Right renal pelvis (tissue), 4 donors: ENCODE measurements around the gene ZEB1. TPM values are rescaled to one million over a fixed set of nuclear protein-coding genes. Genes with fewer than 3 reads are reported as not detected.
"Not testable (repeated sequence)": the region's sequence is repeated elsewhere in the genome, so short reads cannot be mapped to it uniquely, and the experiment has no call there.

Experiments used
- DNase-seq, 4 donors: peaks; one replicate each; pipeline ENCODE4 v3.0.0-alpha.2; 2013; ENCODE audit warnings: low read depth in 4 of 4, low spot score in 3 of 4, missing footprints in 1 of 4
- polyA plus RNA-seq, 4 donors: library from polyadenylated mRNA; unstranded; fragments of 120-200 nt; gene quantifications; one replicate each; pipeline ENCODE4 v1.2.1, GENCODE V29; 2013; ENCODE audit not compliant: insufficient read length in 4 of 4

Gene ZEB1
- polyA plus RNA-seq, 4 donors, result 25.6 to 31.7 (median 30.7) TPM

DNA sequence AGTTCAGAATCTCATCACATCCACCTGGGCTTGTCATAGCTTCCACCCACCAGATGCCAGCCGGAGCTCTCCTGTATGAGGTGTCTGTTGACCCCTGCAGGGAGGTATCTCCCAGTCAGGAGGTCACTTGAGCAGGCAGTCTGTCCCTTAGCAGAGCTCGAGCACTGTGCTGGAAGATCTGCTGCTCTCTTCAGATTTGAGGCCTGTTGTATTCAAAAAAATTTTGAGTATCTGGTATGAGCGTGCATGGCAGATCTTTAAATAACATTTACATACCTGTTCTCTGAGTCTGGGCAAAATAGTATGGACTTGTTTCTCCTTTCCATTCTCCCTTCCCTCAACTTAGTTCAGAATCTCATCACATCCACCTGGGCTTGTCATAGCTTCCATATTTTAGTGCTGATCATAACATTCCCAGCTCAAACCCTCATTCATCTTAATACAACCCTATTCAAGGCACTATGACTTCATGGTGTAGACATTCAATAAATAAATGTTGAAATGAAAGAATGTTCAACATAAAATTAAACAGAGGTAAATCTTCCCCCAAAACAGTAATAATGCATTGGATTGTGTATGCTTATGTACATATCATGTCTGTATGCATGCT lies 249.3 kb downstream of the ZEB1 start:
- not testable (repeated sequence) for DNase-seq

DNA sequence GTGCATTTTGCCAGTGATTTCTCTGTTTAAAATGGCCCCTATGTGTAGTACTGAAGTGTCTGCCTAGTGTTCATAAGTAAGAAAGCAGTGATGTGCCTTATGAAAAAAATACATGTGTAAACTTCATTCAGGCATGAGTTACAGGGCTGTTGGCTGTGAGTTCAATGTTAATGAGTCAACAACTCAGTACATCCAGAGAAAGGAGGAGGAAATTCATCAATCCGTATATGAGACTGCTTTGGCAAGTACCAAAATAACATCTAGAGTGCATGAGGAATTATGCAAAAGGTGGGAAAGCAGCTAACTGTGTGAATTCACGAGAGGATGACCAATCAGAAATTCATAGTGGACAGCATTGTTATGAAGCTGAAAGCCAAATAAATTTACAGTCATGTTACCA lies 255.6 kb downstream of the ZEB1 start:
- no peak for DNase-seq

DNA sequence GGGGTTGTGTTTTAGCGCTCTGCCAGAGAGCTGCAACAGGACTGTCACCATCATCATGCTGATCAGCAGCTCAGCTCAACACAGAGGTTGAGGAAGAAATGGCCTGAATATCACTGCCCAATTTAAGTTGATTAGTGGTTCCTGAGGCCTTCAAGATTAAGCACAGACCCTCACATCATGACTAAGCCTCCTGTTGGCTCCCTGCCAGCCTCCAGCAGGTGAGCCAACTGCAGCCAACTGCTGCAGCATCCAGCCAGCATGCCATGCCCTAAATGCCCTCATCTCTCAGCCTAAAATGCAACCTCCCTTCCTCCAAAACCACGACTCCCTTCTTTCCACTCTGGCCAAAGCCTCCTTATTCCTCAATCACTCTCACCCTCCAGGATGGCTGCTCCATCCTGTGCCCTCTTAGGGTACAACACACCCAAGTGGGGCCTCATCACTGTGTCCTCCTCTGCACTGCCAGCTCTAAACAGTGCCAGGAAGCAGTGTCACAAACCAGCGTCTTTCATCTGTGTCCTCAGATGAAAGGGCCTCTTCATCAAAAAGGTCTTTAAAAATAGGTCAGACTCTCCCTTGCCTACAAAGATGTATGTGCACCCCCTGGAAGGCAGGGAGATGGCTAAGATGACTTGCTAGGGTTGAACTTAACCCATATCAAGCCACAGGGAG lies 259.3 kb downstream of the ZEB1 start:
- no peak for DNase-seq

DNA sequence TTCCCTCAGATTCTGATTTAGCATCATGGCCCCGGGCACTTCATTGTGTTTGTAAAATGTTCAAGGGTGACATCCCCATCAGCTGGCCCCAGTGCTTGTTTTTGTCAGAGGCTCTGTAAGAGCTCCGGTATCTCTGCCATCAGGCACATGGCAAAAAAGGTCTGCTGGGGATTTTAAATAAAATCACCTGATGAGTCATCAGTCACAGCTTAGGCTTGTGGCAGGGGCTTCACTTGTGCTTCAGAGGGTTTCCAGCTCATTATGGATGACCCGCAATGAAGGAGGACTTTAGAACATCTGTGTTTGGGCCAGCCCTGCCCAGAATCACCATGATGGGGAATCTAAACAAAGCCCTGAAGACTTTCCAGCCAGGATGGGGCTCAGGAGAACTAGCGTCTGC lies 259.9 kb downstream of the ZEB1 start:
- no peak for DNase-seq
